Fibroblast of skin of scalp (primary cell): ENCODE data around the gene SLC7A8.

Source experiments
- DNase-seq: peaks from one replicate; pipeline ENCODE4 v3.0.0-alpha.2; 2013

Gene SLC7A8

GRCh38 chr14:23182372-23183157 lies 895 bp downstream of the SLC7A8 start:
- no peak for DNase-seq

- no peak for DNase-seq
Observed at GRCh38 chr14:23181946-23182345, 1.5 kb downstream of the SLC7A8 start.

GRCh38 chr14:23181453-23181852 lies 2.0 kb downstream of the SLC7A8 start:
- DNase-seq, result no peak

GRCh38 chr14:23177181-23177580 lies 6.3 kb downstream of the SLC7A8 start:
- DNase-seq, result no peak

GRCh38 chr14:23175823-23176222 lies 7.6 kb downstream of the SLC7A8 start:
- DNase-seq, result no peak

GRCh38 chr14:23174296-23175184 lies 8.9 kb downstream of the SLC7A8 start:
- no peak for DNase-seq

GRCh38 chr14:23173796-23174195 lies 9.7 kb downstream of the SLC7A8 start:
- DNase-seq, result no peak

GRCh38 chr14:23173031-23173430 lies 10.4 kb downstream of the SLC7A8 start:
- no peak for DNase-seq

- no peak for DNase-seq
Observed at GRCh38 chr14:23172574-23172973, 10.9 kb downstream of the SLC7A8 start.

- no peak for DNase-seq
Observed at GRCh38 chr14:23172096-23172495, 11.4 kb downstream of the SLC7A8 start.

GRCh38 chr14:23171222-23171975 lies 12.1 kb downstream of the SLC7A8 start:
- DNase-seq, result peak; percentile 36

GRCh38 chr14:23169622-23170021 lies 13.8 kb downstream of the SLC7A8 start:
- no peak for DNase-seq

GRCh38 chr14:23168246-23168645 lies 15.2 kb downstream of the SLC7A8 start:
- no peak for DNase-seq

GRCh38 chr14:23167116-23167847 lies 16.2 kb downstream of the SLC7A8 start:
- DNase-seq, result no peak

- DNase-seq, result no peak
Observed at GRCh38 chr14:23164949-23165348, 18.5 kb downstream of the SLC7A8 start.

- DNase-seq, result no peak
Observed at GRCh38 chr14:23164250-23164649, 19.2 kb downstream of the SLC7A8 start.

- DNase-seq, result no peak
Observed at GRCh38 chr14:23163830-23164229, 19.6 kb downstream of the SLC7A8 start.

- no peak for DNase-seq
Observed at GRCh38 chr14:23162800-23163199, 20.7 kb downstream of the SLC7A8 start.

GRCh38 chr14:23162005-23162404 lies 21.5 kb downstream of the SLC7A8 start:
- no peak for DNase-seq

- DNase-seq, result peak; percentile 68
Observed at GRCh38 chr14:23160924-23161522, 22.4 kb downstream of the SLC7A8 start.

- no peak for DNase-seq
Observed at GRCh38 chr14:23159532-23159931, 23.9 kb downstream of the SLC7A8 start.

GRCh38 chr14:23158779-23159178 lies 24.7 kb downstream of the SLC7A8 start:
- no peak for DNase-seq
